Globus pallidus (tissue), 1 donor: ENCODE data around the gene TCERG1L.
"Not testable (repeated sequence)": the region's sequence is repeated elsewhere in the genome, so short reads cannot be mapped to it uniquely, and the experiment has no call there.

Experiments used
- DNase-seq: peaks from one replicate; pipeline ENCODE4 v3.0.0-alpha.2; 2015; ENCODE audit warnings: low spot score

The TCERG1L gene

GRCh38 chr10:131143425-131144165 is 167.9 kb downstream of the TCERG1L start:
- DNase-seq, result no peak

GRCh38 chr10:131142517-131143380 is 168.8 kb downstream of the TCERG1L start:
- DNase-seq, result no peak

GRCh38 chr10:131141645-131142516 is 169.6 kb downstream of the TCERG1L start:
- DNase-seq, result no peak

GRCh38 chr10:131141207-131141606 is 170.3 kb downstream of the TCERG1L start:
- DNase-seq, result no peak

- no peak for DNase-seq
Measured at GRCh38 chr10:131140606-131141005, 170.9 kb downstream of the TCERG1L start.

- no peak for DNase-seq
Measured at GRCh38 chr10:131137223-131137622, 174.3 kb downstream of the TCERG1L start.

GRCh38 chr10:131136336-131136735 is 175.2 kb downstream of the TCERG1L start:
- DNase-seq, result not testable (repeated sequence)

- no peak for DNase-seq
Measured at GRCh38 chr10:131135716-131136115, 175.8 kb downstream of the TCERG1L start.

- DNase-seq, result no peak
Measured at GRCh38 chr10:131134651-131135050, 176.9 kb downstream of the TCERG1L start.

GRCh38 chr10:131134001-131134576 is 177.4 kb downstream of the TCERG1L start:
- DNase-seq, result no peak

GRCh38 chr10:131132681-131133080 is 178.8 kb downstream of the TCERG1L start:
- DNase-seq, result no peak

GRCh38 chr10:131131726-131132591 is 179.6 kb downstream of the TCERG1L start:
- no peak for DNase-seq

- DNase-seq, result no peak
Measured at GRCh38 chr10:131130025-131130424, 181.5 kb downstream of the TCERG1L start.

GRCh38 chr10:131129544-131129943 is 182.0 kb downstream of the TCERG1L start:
- no peak for DNase-seq

GRCh38 chr10:131128731-131129130 is 182.8 kb downstream of the TCERG1L start:
- DNase-seq, result no peak

- DNase-seq, result no peak
Measured at GRCh38 chr10:131127610-131128009, 183.9 kb downstream of the TCERG1L start.

GRCh38 chr10:131127138-131127589 is 184.4 kb downstream of the TCERG1L start:
- DNase-seq, result no peak

GRCh38 chr10:131126321-131127137 is 185.0 kb downstream of the TCERG1L start:
- DNase-seq, result no peak

GRCh38 chr10:131125511-131126225 is 185.9 kb downstream of the TCERG1L start:
- DNase-seq, result no peak
